Stomach (tissue), 4 donors: ENCODE results near the gene SELENOH.

Experiments
- EP300 ChIP-seq: sonication (generic); formaldehyde crosslinking; IDR thresholded peaks from one replicate; pipeline ENCODE4 v1.6.1; 2017; ENCODE audit warnings: antibody characterized with exemption
- POLR2A ChIP-seq, 4 donors: fragments of 450-650 bp; IDR thresholded peaks; one replicate each; pipeline ENCODE4 v1.6.1; 2016; ENCODE audit warnings: antibody characterized with exemption in 4 of 4, control low read depth in 2 of 4, mild to moderate bottlenecking in 1 of 4, moderate library complexity in 1 of 4
- TF ChIP-seq, protein P1 (sequence below), 7 experiments: fragments of 450-650 bp in 4 of 7; fragments of 200-600 bp in 3 of 7; sonication (generic) in 3 of 7; IDR thresholded peaks; one replicate each; pipeline ENCODE4 v1.5.1; 2016 to 2019; ENCODE audit warnings: antibody characterized with exemption in 7 of 7, control low read depth in 2 of 7, mild to moderate bottlenecking in 1 of 7

GRCh38 chr11:57764972-57765371, 23.7 kb downstream of the SELENOH start:
- TF ChIP-seq EP300 (no peak), POLR2A (IDR thresholded peaks at IDR 0.05) (no peak)
- TF ChIP-seq, protein P1, sequence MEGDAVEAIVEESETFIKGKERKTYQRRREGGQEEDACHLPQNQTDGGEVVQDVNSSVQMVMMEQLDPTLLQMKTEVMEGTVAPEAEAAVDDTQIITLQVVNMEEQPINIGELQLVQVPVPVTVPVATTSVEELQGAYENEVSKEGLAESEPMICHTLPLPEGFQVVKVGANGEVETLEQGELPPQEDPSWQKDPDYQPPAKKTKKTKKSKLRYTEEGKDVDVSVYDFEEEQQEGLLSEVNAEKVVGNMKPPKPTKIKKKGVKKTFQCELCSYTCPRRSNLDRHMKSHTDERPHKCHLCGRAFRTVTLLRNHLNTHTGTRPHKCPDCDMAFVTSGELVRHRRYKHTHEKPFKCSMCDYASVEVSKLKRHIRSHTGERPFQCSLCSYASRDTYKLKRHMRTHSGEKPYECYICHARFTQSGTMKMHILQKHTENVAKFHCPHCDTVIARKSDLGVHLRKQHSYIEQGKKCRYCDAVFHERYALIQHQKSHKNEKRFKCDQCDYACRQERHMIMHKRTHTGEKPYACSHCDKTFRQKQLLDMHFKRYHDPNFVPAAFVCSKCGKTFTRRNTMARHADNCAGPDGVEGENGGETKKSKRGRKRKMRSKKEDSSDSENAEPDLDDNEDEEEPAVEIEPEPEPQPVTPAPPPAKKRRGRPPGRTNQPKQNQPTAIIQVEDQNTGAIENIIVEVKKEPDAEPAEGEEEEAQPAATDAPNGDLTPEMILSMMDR (IDR thresholded peaks at IDR 0.05): no peak
